GM12892 (cell line): ENCODE data around the gene COX6B2.

ENCODE experiments used
- POLR2A ChIP-seq: IDR thresholded peaks from 2 replicates; pipeline ENCODE4 v1.6.1; 2011; ENCODE audit warnings: low read depth, low read length, control low read depth
- POLR2AphosphoS5 ChIP-seq: IDR thresholded peaks from 2 replicates; pipeline ENCODE4 v1.6.1; 2011; ENCODE audit warnings: low read depth, low read length, control low read depth

DNA sequence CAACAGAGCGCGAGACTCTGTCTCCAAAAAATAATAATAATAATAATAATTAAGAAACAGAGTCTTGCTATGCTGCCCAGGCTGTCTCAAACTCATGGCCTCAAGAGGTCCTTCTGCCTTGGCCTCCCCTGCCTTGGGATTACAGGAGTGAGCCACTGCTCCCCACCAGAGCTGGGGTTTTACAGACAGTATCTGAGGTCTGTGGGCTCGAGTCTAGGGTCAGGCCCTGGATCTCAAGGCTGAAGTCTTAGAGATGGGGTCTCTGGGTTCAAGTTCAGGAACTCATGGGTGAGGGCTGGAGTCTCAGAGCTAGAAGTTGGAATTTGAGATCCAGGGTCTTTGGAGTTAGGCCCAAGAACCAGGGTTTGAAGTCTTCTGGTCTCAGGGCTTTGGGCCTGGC, 12.3 kb upstream of the COX6B2 start:
- no peak for TF ChIP-seq POLR2A
- no peak for TF ChIP-seq POLR2AphosphoS5
